NCI-H2171 (cell line): ENCODE measurements around the gene CCNL1.
"Not testable (repeated sequence)": the region's sequence is repeated elsewhere in the genome, so short reads cannot be mapped to it uniquely, and the experiment has no call there.

Experiments used
- DNase-seq: peaks from one replicate; lab custom pipeline; 2025; lab: John Stamatoyannopoulos, UW

CCNL1 gene

DNA sequence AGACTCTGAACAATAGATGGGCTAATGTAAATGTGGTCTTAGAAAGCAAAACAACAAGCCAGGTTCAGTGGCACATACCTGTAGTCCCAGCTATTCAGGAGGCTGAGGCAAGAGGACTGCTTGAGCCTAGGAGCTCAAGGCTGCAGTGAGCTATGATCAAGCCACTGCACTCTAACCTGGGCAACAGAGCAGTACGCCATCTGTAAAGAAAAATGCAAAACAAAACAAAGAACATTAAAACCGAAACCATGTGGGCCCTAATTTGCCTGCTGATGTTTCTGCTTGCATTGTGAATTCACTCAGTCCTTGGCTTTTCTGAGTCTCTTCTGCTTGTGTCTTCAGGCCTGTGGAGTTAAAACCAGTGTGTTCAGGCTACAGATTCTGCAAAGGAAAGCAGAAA lies 56.7 kb downstream of the CCNL1 start:
- DNase-seq: no peak

DNA sequence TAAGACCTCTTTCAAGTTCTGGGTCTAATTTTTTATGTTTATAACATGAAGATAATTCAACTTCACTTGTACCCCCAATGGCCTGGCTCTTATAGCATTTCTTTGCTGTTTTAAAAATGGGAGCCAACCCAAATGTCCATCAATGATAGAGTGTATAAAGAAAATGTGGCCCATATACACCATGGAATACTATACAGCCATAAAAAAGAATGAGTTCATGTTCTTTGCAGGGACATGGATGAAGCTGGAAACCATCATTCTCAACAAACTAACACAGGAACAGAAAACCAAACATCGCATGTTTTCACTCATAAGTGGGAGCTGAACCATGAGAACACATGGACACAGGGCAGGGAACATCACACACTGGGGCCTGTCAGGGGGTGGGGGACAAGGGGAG lies 57.4 kb downstream of the CCNL1 start:
- DNase-seq: not testable (repeated sequence)

DNA sequence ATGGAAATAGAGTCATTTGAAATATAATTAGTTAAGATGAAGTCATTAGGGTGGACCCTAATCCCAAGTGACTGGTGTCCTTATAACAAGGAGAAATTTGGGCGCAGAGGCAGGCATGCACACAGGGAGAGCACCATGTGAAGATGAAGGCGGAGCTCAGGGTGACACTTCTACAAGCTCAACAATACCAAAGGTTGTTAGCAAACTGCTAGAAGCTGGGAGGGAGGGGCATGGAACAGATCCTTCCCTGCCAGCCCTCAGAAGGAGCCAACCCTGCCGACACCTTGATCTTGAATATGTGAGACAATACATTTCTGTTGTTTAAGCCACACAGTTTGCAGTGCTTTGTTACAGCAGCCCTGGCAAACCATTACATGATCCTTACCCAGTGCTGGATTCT lies 57.8 kb downstream of the CCNL1 start:
- DNase-seq: no peak

DNA sequence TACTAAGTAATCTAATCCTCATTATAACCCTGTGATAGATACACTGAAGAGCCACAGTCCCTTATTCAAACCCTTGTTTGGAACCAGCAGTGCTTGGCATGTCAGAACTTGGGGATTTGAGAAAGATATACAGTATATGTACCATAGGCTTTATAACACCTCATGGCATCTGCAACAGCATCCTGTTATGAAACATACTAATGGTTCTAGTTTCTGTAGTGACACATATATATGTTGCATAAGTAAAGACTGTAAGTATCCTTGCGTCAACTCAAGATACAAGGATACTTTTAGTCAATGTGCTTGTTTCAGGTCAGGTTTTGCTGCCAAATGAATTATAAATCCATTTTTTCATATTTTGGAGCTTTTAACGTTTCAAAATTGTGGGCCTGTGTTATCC lies 58.5 kb downstream of the CCNL1 start:
- DNase-seq: no peak

DNA sequence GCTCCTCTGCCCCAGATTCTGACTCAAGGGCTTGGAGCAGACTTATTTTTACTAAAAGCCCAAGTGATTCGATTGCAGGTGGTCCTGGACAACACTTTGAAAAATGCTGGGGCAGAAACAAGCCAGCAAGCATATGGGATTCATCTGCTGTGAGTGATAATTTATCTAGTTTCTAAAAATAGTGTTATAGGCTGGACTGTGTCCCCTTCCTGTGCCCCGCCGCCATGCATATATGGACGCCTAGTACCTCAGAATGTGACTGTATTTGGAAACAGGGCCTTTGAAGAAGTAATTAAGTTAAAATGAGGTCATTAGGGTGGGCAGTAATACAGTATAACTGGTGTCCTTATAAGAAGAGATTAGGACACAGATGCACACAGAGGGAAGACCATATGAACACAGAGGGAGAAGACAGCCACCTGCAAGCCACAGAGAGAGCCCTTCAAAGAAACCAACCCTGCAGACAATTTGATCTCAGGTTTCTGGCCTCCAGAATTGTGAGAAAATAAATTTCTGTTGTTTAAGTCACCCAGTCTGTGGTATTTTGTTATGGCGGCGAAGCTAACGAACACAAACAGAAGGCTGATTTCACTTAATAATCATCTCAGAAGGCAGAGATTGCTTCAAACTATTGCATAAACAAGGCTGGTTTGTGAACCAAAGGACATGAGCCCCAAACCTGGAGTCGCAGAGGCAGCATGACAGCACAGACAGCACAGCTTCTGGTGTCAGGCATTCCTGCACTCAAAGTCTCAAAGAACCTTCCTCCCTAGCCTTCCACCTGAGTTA lies 59.1 kb downstream of the CCNL1 start:
- no peak for DNase-seq

DNA sequence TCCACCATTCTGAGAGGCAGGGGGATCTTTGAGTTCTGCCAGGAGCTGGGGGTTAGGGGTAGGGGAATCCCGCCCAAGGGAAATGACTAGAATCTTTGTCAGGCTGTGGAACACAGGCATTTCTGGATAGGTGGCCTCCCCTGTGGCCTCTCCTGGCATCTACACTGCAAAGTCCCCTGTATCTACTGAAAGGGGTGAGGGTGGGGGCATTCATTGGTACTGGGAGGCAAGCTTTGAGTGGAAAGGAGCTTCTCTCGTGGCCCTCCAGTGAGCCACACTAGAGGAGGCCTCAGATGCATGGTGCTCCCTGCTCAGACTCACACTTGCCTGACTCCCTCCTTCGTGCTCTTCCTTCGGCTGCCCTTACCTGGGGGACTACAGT lies 59.9 kb downstream of the CCNL1 start:
- no peak for DNase-seq

DNA sequence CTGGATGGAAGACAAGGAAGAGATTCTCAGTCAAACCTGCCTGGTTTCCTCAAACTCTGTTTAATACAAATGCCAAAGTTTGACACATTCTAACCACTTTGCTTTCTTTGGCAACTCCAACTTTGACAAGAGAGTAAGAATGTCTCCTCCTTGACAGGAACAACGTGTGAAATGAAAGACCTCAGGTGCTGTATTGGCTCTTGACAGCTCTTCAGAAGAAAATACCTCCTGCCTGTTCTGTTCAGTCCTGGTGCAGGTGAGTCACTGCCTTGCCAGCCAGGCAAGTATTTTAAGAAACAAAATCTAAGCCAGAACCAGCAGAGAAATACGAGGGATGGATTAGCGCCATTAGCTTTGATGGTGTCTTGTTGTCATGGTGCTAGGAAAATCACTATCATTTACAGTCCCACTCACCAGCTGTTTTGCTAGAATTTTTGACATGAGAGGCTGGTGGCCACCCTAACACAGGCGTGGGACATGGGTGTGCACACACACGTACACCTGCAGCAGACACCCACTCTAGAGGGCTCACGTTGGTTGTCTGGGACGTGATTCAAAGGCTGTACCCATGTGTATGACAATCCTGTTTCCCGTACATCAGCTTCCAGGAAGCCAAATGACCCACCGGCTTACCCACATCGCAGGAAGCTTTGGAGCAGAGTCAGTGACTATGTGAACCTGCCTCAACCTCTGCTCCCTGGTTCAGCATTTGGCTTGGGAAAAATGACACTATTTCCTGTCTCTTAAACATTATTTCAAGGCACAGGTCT lies 60.4 kb downstream of the CCNL1 start:
- no peak for DNase-seq

DNA sequence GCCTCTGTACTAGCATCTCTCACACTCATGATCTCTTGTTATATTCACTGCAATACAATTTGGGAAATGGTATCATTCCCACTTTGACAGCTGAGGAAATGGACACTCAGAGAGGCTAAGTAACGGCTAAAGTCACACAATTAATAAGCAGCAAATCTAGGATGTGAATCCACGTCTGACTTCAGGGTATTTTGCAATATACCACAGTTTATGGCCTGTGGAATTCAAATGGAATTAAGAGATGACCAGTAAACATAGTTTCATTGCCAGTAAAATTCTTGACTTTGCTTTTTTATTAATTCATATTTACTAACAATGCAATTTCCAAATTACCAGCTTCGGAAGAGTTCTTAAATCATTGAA lies 61.1 kb downstream of the CCNL1 start:
- no peak for DNase-seq

DNA sequence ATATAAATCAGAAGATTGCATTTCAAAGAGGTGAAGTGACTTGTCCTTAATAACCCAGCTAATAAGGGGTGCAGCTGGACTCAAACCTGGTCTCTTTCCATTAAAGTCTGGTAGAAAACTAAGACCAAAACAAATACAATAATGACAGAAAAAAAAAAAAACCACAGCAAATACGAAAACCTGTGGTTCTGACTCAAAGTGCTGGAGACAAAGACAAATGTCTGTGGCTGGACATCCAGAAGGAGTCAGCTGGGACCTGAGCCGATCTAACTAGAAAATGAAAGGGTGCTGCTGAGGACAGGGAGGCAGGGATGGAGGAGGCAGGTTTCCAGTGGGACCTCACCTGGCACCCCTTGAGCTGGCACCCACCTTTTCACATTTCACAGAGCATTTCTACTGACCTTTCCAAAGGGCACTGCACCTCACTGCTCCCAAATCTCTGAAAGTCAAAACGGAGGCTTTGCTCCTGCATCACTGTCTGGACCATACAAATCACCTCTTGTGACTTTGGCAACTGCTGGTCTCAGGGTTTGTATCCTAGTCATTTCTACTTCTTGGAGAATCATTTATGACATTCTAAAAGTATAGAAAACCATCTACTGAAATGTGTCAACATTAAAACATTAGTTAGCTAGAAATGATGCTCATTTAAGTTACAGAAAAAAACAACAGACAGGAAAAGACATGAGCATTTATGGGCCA lies 61.7 kb downstream of the CCNL1 start:
- no peak for DNase-seq
